Heart left ventricle (tissue), 13 donors: Measurements from ENCODE around the gene EPS8.

Source experiments
- CTCF ChIP-seq, 12 donors: fragments of 200-600 bp; sonication (generic) in 4 of 12; IDR thresholded peaks; one replicate each; pipeline versions ENCODE4 v1.5.0 to v1.8.0; 2018 to 2022; ENCODE audit warnings: antibody characterized with exemption in 12 of 12, mild to moderate bottlenecking in 5 of 12
- POLR2A ChIP-seq, 2 donors: fragments of 450-650 bp; IDR thresholded peaks; one replicate each; pipeline ENCODE4 v1.6.1; 2017; ENCODE audit warnings: antibody characterized with exemption in 2 of 2, mild to moderate bottlenecking in 2 of 2, moderate library complexity in 2 of 2
- donor health status: ischemic (EF 13 %, LVEDD 7.1; RV severe dilation, severe dysfunction).
- donor health status: DM: no; HTN: yes; CAD: no.
- donor health status: DM: no; HTN: no; CAD: no.
- donor health status: ischemic (EF 25% LVEDD 6.9; RV normal size, moderate dysfunction).
- donor health status: ischemic (EF 25% LVEDD 5.7; RV mildly dilated, moderate dysfunction).
- donor health status: ischemic (EF 35%, LVEDD 5.7; RV mildly dilated, moderate dysfunction).
- donor health status: nonischemic (EF 11% LVEDD 7.7; RV severe dilation, severe dysfunction).
- donor health status: DM: yes; HTN: yes; CAD: no.
- donor health status: PGD.
- donor health status: ischemic (EF 29% LVEDD 5.4; RV normal size, mild dysfunction).
- donor health status: nonischemic (EF 23%, LVEDD 6.1; RV moderate dilation, normal function).

- no peak for TF ChIP-seq CTCF (IDR thresholded peaks at IDR 0.05)
- no peak for TF ChIP-seq POLR2A (IDR thresholded peaks at IDR 0.05)
These were observed 95.8 kb downstream of the EPS8 start for GRCh38 chr12:15693228-15693911.
